Uterus (tissue), 2 donors: Measurements from ENCODE around the gene MAPKBP1.

Experiments used
- POLR2A ChIP-seq, 2 donors: fragments of 450-650 bp; IDR thresholded peaks; one replicate each; pipeline ENCODE4 v1.6.1; 2016; ENCODE audit warnings: antibody characterized with exemption in 2 of 2, mild to moderate bottlenecking in 1 of 2, moderate library complexity in 1 of 2
- TF ChIP-seq, protein P1 (sequence below), 4 experiments: fragments of 200-600 bp in 2 of 4; fragments of 450-650 bp in 2 of 4; sonication (generic) in 2 of 4; IDR thresholded peaks; one replicate each; pipeline ENCODE4 v1.5.1; 2016 to 2019; ENCODE audit warnings: antibody characterized with exemption in 4 of 4, mild to moderate bottlenecking in 2 of 4, moderate library complexity in 1 of 4

DNA sequence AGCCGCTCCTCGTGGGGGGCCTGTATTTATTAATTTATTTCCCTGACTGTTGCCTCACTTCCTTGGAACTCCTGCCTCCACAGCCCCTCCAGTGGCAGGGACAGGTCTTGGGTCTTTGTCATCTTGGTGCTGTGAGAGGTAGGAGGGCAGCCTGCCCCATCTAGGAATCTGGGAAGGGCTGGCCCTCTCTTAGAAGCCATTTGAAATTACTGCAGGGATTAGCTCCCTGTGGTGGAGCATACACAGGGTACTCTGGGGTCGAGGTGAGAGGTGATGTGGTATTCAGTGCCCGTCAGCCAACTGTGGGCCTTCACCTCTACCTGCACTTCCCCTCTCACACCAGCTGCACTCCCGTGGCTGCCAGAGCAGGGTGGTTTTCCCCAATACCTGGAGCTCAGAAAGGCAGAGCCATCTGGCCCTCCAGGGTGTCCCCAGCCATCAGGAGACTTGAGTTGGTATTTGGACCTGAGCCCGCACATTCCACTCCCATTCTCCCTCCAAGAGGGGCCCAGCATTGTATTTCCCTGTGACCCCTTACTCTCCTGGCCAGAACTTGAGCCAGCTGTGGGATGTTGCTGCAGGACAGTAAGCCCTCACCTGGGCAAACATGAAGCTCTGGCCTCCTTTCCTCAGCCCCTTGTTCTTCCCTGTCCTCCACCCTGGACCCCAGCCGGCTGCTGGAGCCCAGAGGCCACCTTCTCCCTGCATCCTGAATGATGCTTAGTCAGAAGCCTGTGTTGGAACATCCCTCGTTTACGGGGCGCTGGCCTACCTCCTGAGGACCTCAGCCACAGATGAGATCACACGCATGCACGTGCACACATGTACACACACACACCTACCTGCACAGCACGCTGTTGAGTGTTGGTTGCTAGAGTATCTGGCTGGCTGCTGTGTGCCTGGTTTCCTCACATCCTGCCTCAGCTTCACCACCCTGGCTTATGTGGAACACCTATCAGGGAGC lies 51.6 kb downstream of the MAPKBP1 start:
- TF ChIP-seq, protein P1, sequence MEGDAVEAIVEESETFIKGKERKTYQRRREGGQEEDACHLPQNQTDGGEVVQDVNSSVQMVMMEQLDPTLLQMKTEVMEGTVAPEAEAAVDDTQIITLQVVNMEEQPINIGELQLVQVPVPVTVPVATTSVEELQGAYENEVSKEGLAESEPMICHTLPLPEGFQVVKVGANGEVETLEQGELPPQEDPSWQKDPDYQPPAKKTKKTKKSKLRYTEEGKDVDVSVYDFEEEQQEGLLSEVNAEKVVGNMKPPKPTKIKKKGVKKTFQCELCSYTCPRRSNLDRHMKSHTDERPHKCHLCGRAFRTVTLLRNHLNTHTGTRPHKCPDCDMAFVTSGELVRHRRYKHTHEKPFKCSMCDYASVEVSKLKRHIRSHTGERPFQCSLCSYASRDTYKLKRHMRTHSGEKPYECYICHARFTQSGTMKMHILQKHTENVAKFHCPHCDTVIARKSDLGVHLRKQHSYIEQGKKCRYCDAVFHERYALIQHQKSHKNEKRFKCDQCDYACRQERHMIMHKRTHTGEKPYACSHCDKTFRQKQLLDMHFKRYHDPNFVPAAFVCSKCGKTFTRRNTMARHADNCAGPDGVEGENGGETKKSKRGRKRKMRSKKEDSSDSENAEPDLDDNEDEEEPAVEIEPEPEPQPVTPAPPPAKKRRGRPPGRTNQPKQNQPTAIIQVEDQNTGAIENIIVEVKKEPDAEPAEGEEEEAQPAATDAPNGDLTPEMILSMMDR (IDR thresholded peaks at IDR 0.05) = no peak
- no peak for TF ChIP-seq POLR2A (IDR thresholded peaks at IDR 0.05)
